Measurements from ENCODE around the gene PIP5KL1. TPM values are rescaled to one million over a fixed set of nuclear protein-coding genes. Genes with fewer than 3 reads are reported as not detected.

Gene PIP5KL1
- total RNA-seq, 1 experiment from 2014 or later: 21.9 TPM

- Histone ChIP-seq H3K79me2 (ENCODE audit: low read depth) (no peaks in the 10 kb centered on the region), H3K4me3 (peak overlapping the region; percentile 62), H3K36me3 (ENCODE audit: low read depth) (no peaks in the 10 kb centered on the region), H3K27ac (no peak overlapping the region), H3K4me1 (replicated peaks; ENCODE audit: insufficient read depth) (peaks cover 19% of the 10 kb centered on the region; the same call in 1 of the 2 replicates), H4K20me1 (ENCODE audit: insufficient read depth) (no peaks in the 10 kb centered on the region), H3F3A (ENCODE audit: insufficient read depth, low read depth) (no peaks in the 10 kb centered on the region), H3K4me2 (peak overlapping the region; percentile 95), H3K9me2 (ENCODE audit: insufficient read depth) (no peaks in the 10 kb centered on the region), H2AFZ (peak overlapping the region; percentile 87), H3K9me3 (ENCODE audit: insufficient read depth, low read depth) (no peaks in the 10 kb centered on the region), H3K27me3 (ENCODE audit: insufficient read depth, low read depth) (no peaks in the 10 kb centered on the region)
- peak in 1 of 2 experiments; percentile 33 for DNase-seq
- TF ChIP-seq EZH2 (IDR thresholded peaks at IDR 0.05; ENCODE audit: low read depth) (no peak), CTCF (conservative IDR thresholded peaks at IDR 0.05) (no peak)
- BruUV-seq (replicated peaks): TSS peak; percentile 85
- ChIA-PET POLR2A (ENCODE audit: unreplicated experiment) (interaction anchor here (0.6 kb wide), 1 partner anchor 172 kb away, joined by 6 read pairs; no protein-coding TSS in a partner anchor), CTCF (interaction anchor here (0.9 kb wide), 1 partner anchor 44 kb away, joined by 3 read pairs; no protein-coding TSS in a partner anchor)
- intact Hi-C loops (cut with micrococcal nuclease; ENCODE audit: unreplicated experiment): no loop called here
Observed at GRCh38 chr9:127876764-127877562, 53.6 kb downstream of the PIP5KL1 start.

DNA sequence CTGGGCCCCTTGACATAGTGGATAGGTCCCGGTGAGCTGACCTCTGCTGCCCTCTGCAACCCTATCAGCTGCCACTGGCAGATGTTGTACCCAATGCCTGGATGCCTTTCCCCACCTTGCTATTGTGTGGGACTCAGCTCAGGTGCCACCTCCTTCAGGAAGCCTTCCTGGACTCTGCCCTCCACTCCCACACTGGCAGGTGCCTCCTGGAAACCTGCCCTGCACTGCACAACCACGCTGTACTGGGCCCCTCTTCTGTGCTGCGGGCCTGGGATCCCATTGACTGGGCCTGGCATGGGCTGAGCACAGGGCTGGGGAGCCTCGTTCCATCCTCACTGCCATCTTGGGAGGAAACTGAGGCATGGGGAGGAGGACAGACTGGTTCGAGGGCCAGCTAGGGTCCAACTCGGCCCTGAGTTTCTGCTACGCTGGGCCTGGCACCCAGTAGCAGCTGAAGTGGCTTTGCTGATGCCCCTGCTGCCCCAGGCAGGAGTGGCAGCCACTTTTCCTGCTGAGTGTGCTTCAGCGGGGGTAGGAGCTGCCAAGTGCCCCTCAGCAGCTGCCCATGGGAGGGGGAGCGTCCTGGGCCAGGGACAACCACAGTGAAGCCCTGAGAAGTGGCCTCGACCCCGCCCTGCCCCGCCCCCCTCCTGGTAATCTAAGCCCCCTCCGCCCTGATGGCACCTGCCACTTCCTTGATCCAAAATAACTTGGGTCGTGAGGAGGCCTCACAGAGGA is 54.4 kb downstream of the PIP5KL1 start:
- H3K9me2 ChIP-seq (ENCODE audit: insufficient read depth): no peaks in the 10 kb centered on the region
- no peaks in the 10 kb centered on the region for H3F3A ChIP-seq (ENCODE audit: insufficient read depth, low read depth)
- CTCF ChIA-PET: interaction anchor here (0.9 kb wide), 1 partner anchor 44 kb away, joined by 3 read pairs; no protein-coding TSS in a partner anchor
- no peaks in the 10 kb centered on the region for H3K36me3 ChIP-seq (ENCODE audit: low read depth)
- no peak overlapping the region for H3K27ac ChIP-seq
- H4K20me1 ChIP-seq (ENCODE audit: insufficient read depth): no peaks in the 10 kb centered on the region
- no peak overlapping the region for H2AFZ ChIP-seq
- POLR2A ChIA-PET (ENCODE audit: unreplicated experiment): no interaction called here
- H3K79me2 ChIP-seq (ENCODE audit: low read depth): no peaks in the 10 kb centered on the region
- no peak for DNase-seq
- H3K27me3 ChIP-seq (ENCODE audit: insufficient read depth, low read depth): no peaks in the 10 kb centered on the region
- H3K4me1 ChIP-seq (replicated peaks; ENCODE audit: insufficient read depth): peaks cover 19% of the 10 kb centered on the region; the same call in 1 of the 2 replicates
- TF ChIP-seq CTCF (conservative IDR thresholded peaks at IDR 0.05) (no peak), EZH2 (IDR thresholded peaks at IDR 0.05; ENCODE audit: low read depth) (no peak)
- no TSS peak for BruUV-seq (replicated peaks)
- intact Hi-C loops (cut with micrococcal nuclease; ENCODE audit: unreplicated experiment): no loop called here
- no peak overlapping the region for H3K4me3 ChIP-seq
- H3K4me2 ChIP-seq: 0 out of 2 replicates have a peak overlapping the region, but pooled peaks have one; percentile 95
- H3K9me3 ChIP-seq (ENCODE audit: insufficient read depth, low read depth): no peaks in the 10 kb centered on the region

GRCh38 chr9:127875306-127875966 is 55.1 kb downstream of the PIP5KL1 start:
- DNase-seq: no peak

More at GRCh38 chr9:127875306-127875966, 55.1 kb downstream of the PIP5KL1 start:
- no peaks in the 10 kb centered on the region for H3K9me3 ChIP-seq (ENCODE audit: insufficient read depth, low read depth)
- no peaks in the 10 kb centered on the region for H3K27me3 ChIP-seq (ENCODE audit: insufficient read depth, low read depth)
- CTCF ChIA-PET: no interaction called here
- no peaks in the 10 kb centered on the region for H3F3A ChIP-seq (ENCODE audit: insufficient read depth, low read depth)
- TF ChIP-seq CTCF (conservative IDR thresholded peaks at IDR 0.05): no peak
- TF ChIP-seq EZH2 (IDR thresholded peaks at IDR 0.05; ENCODE audit: low read depth): no peak
- H3K36me3 ChIP-seq (ENCODE audit: low read depth): no peaks in the 10 kb centered on the region
- H3K79me2 ChIP-seq (ENCODE audit: low read depth): no peaks in the 10 kb centered on the region
- H3K9me2 ChIP-seq (ENCODE audit: insufficient read depth): no peaks in the 10 kb centered on the region
- no peak overlapping the region for H3K27ac ChIP-seq
- POLR2A ChIA-PET (ENCODE audit: unreplicated experiment): no interaction called here
- no TSS peak for BruUV-seq (replicated peaks)
- no peak overlapping the region for H2AFZ ChIP-seq
- intact Hi-C loops (cut with micrococcal nuclease; ENCODE audit: unreplicated experiment): no loop called here
- H3K4me3 ChIP-seq: no peak overlapping the region
- H4K20me1 ChIP-seq (ENCODE audit: insufficient read depth): no peaks in the 10 kb centered on the region
- peaks cover 19% of the 10 kb centered on the region; the same call in 1 of the 2 replicates for H3K4me1 ChIP-seq (replicated peaks; ENCODE audit: insufficient read depth)
- H3K4me2 ChIP-seq: no peak overlapping the region

Data from PC-9 (cell line).